Stimulated activated CD8-positive, alpha-beta memory T cell treated with anti-CD3 and anti-CD28 coated beads, Interleukin-15, amount 100 ng/mL, for 4 hours (primary cell): Measurements from ENCODE around the gene PPM1M.
A peak's percentile ranks its signal among the peaks of the same experiment; 100 is the strongest.

Experiments used
- DNase-seq, 2 donors: peaks; one replicate each; pipeline ENCODE4 v3.0.0-alpha.2; 2020; ENCODE audit warnings: low read depth in 2 of 2

Gene PPM1M, protein sequence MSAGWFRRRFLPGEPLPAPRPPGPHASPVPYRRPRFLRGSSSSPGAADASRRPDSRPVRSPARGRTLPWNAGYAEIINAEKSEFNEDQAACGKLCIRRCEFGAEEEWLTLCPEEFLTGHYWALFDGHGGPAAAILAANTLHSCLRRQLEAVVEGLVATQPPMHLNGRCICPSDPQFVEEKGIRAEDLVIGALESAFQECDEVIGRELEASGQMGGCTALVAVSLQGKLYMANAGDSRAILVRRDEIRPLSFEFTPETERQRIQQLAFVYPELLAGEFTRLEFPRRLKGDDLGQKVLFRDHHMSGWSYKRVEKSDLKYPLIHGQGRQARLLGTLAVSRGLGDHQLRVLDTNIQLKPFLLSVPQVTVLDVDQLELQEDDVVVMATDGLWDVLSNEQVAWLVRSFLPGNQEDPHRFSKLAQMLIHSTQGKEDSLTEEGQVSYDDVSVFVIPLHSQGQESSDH

DNA sequence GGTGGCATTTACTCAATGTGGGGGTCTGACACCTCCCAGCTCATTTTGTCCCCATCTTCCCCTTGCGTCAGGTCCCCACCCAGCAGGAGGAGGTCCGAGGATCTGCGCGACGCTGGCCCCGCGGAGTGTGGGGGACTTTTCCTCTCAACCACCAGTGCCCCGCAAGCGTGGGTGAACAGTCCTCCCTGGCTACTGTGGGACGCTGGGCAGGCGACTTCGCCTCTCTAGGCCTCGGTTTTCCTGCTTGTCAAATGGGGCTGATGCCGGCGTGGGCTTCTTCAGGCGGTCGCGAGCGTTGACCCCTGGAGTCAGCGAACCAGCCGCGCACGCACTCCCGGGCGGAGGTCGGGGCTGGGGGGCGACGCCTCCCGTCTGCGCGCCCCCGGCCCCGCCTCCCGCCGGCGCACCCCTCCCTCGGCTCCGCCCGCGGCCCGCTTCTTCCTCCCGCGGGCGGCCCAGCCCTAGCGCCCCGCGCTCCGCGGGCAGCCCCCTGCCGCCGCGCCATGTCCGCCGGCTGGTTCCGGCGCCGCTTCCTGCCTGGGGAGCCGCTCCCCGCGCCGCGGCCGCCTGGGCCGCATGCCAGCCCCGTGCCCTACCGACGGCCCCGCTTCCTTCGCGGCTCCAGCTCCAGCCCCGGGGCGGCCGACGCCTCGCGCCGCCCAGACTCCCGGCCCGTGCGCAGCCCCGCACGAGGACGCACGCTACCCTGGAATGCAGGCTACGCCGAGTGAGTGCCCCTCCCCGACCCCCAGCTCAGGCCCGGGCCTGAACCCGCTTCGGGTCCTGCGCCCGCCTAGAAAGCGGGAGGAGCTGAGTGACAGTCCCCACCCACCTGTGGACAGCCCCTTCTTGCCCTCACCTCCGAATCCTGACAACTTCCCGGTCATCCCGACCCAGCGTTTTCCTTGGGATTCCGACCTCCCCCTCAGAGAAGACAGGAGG lies at the start of gene PPM1M:
Gene PPM1M (plus strand): TSS at position 438 of the 942 bp plus-strand sequence. CDS start 66 bp downstream, at position 504.
- DNase-seq = peak in 1 of 2 donors; percentile 45

DNA sequence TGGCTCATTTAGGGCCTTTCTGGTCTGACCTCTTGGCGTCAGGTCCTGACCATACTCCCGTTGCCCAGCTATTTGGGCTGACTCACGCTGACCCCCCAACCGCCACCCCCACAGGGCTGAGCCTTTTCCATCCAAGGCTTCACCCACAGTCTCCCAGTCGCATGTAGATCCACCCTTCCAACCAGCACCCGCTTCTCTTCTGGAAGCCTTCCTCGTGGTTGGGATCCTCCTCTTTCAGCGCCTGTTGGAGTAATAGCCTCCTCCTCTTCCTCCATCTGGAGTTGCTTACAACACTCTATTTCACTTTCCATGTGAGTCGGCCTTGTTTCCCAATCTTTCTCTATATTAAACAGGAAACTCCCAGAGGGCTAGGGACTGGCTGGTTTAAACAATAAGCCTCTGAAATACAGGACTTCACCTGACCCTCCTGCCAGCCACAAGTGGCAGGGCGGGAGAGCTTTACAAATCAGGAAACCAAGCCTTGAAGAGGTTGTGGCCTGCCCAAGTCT lies 49.7 kb upstream of the PPM1M start:
- DNase-seq = no peak

DNA sequence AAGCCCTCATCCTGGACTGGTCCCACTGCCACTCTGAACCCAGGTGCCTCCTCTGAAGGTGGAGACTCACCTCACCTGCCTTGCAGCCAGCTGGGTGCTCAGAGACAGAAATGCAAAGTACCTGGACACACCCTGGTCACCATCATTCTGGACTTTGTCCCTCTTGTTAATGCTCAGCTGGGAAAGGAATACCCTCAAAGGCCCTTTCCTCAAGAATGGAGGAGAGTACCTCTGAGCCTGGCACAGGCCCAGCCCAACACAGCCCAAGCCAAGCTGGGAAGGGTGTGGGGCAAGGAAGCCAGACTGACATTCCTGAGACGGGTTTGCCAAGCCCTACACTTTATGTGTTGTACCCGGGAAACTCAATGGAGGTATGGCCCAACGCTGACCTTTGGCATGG lies 48.6 kb upstream of the PPM1M start:
- DNase-seq = no peak

DNA sequence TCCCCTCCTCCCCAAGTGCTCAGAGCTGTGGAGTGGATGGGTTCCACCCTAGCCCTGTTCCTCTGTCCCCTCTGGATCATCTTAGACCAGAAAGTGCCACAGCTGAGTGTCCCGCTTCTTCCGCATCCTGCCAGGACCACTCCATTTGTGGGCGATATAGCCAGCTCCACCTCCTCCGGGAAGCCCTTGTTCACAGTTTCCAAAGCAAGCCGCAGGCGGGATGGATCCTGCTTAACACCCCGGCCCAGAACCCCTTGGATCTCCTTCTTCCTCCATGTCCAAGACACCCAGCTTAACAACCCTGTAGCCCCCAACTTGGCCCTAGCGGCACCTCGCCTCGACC lies 48.1 kb upstream of the PPM1M start:
- DNase-seq = no peak

DNA sequence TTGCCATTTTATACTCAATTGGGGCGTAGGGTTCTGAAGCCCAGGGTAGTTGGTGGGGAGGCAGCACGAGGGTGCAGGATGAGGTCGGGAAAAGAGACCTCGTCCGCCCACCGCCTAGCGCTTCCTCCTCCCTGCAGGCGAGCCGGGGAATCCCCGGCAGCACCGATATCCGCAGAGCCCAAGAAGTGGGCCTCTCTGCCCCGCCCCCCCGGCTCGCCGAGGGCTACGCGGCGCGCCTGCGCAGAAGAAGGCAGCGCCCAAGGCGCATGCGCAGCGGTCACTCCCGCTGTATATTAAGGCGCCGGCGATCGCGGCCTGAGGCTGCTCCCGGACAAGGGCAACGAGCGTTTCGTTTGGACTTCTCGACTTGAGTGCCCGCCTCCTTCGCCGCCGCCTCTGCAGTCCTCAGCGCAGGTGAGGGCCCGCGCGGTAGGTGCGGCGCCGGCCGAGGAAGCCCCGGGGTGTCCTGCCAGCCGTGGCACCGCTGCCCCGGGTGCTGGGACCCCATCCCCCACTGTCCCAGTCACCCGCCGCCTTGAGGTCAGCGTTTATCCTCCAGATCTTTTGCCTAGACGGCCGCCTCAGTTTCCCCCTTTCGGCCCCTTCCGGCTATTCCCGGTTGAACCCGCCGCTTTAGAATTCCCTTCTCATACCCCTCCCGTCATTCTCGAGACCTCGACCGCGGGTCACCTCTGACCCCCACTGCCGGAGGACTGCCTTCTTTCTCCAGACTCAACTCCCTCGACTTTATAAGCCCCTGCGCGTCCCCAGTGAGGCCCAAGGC lies 47.5 kb upstream of the PPM1M start, which contains the start of gene ALAS1:
Gene ALAS1 (plus strand): TSS at position 319 of the 784 bp plus-strand sequence. CDS start 1,082 bp downstream, outside the sequence.
- peak; percentile 86 to 89 for DNase-seq

DNA sequence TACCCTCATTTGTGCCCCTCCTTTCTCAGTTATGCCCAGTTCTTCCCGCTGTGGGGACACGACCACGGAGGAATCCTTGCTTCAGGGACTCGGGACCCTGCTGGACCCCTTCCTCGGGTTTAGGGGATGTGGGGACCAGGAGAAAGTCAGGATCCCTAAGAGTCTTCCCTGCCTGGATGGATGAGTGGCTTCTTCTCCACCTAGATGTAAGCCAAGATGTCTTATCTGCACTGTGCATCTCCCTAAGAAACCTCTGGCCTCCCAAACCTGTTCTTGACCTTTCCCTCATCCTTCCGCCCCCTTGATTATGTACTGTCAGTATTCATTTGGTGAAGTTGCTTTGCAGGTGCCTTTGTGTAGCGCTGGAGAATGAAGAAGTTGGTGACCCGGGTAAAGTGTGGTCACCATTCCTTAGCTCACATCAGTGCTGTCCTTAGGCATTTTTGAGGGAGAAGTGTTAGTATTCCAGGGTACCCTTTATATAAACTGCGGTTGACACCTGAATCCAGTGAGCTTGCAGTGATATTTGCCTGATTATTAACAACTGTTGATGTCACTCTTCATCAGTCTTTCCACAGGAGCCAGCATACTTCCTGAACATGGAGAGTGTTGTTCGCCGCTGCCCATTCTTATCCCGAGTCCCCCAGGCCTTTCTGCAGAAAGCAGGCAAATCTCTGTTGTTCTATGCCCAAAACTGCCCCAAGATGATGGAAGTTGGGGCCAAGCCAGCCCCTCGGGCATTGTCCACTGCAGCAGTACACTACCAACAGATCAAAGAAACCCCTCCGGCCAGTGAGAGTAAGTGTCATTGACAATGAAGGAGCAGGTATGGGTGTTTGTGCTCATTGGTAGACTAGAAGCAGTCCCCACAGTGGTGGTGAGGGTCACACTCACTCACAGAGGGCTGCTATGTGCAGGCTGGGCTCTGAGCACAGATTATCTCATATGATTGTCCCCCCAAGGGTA lies 46.6 kb upstream of the PPM1M start:
- DNase-seq = no peak

DNA sequence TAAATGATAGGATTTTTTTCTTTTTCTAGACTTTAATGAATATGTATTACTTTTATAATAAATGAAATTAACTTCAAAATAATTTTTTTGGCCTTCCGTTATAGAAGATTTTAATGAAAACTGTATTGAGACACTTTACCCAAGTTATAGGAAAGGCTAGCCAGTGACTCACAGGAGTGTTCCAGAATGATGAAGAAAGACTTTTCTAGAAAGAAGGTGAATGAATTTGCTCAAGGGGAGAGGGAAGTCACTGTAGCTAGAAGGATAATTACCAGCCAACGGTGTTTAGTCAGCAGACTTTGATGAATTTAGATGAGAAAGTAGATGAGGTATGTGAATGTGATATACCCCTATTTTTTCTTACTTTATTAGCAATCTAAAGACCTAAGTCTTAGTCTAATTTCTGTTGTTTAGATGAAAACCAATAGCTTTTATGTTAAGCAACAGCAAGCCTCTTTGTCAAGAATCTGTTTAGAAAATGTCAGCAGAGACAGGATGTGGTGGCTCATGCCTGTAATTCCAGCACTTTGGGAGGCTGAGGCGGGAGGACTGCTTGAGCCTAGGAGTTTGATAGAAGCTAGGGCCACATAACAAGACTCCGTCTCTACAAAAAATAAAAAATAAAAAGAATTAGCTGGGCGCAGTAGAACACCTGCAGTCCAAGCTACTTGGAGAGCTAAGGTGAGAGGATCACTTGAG lies 44.4 kb upstream of the PPM1M start:
- no peak for DNase-seq

DNA sequence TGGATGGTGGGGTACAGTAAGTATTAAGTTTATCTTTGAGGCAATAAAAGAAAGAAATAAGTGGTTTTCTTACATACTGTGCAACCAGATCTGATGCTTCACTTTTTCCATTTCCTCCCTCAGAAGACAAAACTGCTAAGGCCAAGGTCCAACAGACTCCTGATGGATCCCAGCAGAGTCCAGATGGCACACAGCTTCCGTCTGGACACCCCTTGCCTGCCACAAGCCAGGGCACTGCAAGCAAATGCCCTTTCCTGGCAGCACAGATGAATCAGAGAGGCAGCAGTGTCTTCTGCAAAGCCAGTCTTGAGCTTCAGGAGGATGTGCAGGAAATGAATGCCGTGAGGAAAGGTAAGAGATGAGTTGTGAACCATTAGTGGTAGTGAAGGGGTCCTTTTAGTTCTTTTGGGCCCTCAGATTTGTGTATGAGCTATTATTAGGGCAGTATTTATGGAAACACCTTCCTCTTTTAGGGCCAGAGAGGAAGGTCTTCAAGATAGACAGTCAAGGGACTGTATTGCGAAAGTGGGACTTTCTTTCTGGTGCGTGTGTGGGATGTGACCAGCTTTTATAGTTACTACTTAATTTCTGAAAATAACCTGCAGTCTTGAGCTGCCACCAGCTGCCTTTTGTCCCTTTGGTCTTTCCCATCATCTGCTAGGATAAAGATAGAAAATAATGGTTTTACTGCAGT lies 43.0 kb upstream of the PPM1M start:
- no peak for DNase-seq

DNA sequence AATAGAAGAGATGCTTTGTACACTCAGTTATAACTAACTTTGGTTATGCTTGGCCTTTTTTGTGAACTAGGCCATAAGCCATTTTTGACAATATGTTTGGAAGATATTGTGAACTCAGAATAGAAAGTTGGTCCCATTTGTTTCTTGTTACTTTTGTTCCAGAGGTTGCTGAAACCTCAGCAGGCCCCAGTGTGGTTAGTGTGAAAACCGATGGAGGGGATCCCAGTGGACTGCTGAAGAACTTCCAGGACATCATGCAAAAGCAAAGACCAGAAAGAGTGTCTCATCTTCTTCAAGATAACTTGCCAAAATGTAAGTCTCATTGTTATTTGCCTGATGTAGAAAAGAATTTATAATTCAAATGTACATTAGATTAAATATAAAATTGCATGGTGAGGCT lies 41.9 kb upstream of the PPM1M start:
- DNase-seq = no peak

DNA sequence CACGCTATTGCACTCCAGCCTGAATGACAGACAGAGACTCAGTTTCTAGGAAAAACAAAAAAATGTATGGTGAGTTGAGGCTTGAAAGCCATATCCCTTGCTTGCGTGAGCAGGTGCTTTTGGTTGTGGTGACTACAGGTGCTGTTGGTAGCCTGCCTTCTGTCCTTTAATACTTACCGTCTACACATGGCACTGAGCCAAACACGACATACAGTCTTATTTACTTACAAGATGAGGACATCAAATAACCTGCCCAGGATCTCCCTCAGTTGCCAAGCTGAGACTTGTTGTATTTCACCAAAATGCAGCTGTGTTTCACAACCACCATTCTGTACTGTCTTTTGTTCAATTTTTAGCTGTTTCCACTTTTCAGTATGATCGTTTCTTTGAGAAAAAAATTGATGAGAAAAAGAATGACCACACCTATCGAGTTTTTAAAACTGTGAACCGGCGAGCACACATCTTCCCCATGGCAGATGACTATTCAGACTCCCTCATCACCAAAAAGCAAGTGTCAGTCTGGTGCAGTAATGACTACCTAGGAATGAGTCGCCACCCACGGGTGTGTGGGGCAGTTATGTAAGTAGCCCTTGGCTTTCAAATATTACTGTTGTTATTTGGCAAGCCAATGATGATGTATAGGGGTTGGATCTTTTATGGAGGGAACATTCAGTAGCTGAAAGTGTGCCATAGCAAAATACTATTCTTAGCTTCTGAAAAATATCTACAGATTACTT lies 41.1 kb upstream of the PPM1M start:
- DNase-seq = no peak

DNA sequence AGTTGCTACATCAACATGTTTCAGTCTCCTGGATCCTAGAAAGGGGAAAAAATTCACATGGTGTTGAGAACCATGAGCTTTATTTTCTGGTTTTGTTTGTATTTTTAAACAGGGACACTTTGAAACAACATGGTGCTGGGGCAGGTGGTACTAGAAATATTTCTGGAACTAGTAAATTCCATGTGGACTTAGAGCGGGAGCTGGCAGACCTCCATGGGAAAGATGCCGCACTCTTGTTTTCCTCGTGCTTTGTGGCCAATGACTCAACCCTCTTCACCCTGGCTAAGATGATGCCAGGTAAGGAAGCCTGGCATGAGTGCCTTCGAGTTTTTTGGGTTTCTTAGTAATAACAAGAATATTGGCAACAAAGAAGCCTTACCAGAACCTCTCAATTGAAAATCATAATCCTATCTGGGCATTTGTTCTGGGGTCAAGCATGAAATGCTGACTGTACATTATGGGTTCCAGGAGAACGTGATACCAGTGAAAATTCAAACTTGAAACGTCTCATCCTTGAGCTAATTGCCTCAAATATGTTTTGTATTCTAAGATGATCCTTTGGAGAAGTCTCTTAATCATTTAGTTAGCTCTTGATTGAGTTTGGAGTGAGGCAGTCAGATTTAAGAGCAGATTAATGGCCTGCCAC lies 39.7 kb upstream of the PPM1M start:
- DNase-seq = no peak

DNA sequence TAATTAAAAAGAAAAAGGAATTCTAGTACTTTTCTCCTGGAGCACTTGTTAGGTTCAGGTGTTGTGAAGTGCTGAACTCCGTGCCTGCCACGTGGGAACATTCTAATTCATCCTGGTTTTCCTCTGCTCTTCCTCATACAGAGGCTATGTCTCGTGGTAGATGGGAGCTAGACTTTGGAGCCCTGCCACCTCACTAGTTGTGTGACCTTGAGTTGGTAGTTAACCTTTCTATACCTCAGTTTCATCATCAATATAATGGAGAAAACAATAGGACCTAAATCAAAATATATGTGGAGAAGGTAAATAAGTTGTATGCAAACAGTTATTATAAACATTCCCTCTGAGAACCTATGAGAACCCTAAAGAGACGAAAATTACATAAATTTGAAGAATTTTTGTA lies 37.0 kb upstream of the PPM1M start:
- DNase-seq = no peak

DNA sequence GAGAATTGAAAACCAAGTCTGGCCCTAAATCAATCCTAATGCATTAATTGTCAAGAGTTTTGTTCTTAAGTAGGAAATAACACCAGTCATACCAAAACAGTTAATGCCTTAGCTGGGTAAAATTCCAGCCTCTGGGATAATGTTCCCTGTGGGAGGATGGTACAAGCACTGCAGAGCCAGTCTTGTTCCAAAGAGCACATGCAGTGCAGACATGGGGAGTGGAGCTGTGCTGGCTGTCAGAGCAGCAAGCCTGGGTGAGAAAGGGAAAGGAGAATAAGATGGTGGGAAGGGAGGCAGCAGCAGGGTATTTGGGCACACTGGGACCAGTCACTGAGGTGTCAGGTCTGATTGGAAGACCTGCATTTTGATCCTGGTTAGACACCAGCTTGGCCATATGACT lies 35.5 kb upstream of the PPM1M start:
- no peak for DNase-seq

DNA sequence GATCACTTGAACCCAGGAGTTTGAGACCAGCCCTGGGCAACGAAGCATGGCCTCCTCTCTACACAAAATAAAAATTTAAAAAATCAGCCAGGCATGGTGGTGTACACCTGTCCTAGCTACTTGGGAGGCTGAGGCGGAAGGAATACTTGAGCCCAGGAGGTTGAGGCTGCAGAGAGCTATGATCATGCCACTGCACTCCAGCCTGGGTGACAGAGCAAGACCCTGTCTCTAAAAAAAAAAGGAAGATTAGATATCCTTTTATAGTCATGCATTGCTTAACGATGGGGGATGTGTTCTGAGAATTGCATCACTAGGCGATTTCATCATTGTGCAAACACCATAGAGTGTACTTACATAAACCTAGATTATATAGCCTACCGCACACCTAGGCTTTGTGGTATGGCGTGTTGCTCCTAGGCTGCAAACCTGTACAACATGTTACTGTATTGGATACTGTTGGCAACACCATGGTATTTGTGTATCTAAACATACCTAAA lies 35.0 kb upstream of the PPM1M start:
- DNase-seq = no peak

DNA sequence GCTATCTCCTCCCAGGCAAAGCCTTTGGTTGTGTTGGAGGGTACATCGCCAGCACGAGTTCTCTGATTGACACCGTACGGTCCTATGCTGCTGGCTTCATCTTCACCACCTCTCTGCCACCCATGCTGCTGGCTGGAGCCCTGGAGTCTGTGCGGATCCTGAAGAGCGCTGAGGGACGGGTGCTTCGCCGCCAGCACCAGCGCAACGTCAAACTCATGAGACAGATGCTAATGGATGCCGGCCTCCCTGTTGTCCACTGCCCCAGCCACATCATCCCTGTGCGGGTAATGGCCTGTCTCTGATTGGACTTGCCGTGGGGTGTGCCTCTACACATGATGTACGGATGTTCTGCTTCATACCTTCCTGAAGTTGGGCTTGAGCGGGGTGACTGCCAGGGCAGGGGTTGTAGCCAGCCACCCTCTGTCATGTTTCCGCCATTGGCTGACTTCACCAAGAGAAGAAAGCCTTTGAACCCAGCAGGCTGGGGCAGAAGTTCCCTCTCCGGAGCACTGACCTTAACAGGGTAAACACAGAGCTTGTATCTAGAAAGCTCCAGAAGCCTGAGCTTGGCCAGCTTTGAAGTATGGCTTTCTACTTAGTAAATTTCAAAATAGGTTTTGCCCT lies 34.2 kb upstream of the PPM1M start:
- DNase-seq = no peak

DNA sequence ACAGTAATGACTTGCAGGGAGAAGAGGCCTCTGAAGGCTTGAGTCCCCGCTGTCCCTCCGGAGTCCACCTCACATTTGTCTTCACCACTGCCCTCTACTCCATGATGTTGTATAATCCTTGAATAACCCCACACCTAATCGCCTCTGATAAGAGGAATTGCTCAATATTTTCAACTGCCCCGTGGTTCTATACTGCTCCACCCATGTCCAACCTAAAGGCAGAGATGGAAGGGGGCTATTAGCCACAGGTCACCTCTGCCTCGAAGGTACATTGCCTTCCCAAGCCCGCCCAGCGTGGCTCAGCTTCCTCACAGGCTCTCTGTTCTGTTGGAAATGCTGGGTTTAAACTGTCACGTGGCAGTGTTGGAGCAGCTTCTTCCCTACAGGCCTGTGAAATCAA lies 32.6 kb upstream of the PPM1M start:
- no peak for DNase-seq

DNA sequence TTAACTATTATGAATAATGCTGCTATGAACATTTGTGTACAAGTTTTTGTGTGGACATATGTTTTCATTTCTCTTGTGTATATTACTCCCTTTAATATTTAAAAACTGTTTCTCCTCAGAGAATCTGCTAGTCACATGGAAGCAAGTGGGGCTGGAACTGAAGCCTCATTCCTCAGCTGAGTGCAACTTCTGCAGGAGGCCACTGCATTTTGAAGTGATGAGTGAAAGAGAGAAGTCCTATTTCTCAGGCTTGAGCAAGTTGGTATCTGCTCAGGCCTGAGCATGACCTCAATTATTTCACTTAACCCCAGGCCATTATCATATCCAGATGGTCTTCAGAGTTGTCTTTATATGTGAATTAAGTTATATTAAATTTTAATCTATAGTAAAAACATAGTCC lies 31.7 kb upstream of the PPM1M start:
- no peak for DNase-seq
